ENCODE measurements around the gene UVRAG. TPM values are rescaled to one million over a fixed set of nuclear protein-coding genes. Genes with fewer than 3 reads are reported as not detected.

Gene UVRAG
- total RNA-seq, 1 donor from 2014 or later = 103 TPM

DNA sequence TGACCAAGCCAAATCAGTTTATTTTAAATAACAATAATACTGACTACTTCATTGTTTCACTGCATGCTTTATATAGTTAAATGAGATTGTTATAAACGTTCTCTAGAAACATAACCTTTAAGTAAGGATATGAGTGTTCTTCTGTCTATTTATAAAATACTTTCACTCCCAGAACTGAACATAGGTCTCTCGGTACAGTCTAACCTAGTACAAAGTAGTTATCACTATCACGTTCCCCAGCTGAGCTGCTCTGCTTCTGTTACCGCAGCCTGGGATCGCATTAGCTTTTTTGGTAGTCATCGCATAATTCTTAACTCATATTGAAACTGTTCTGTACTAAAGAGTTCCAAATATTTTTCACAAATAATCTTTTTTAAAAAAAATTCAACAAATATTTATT lies 247.7 kb downstream of the UVRAG start:
- ATAC-seq (ENCODE audit: low read depth) (no peak), DNase-seq (no peak)
- intact Hi-C loops (cut with micrococcal nuclease) = no loop called here
- ChIA-PET CTCF (no interaction called here), POLR2A (no interaction called here)
- Mint-ChIP-seq H3K9me3 (no peaks in the 10 kb centered on the region), H3K4me3 (no peak overlapping the region), H3K36me3 (ENCODE audit: low read depth) (peaks cover 66% of the 10 kb centered on the region), H3K27ac (no peak overlapping the region), H3K4me1 (no peaks in the 10 kb centered on the region), H3K27me3 (no peaks in the 10 kb centered on the region)
- TF ChIP-seq, protein P1, sequence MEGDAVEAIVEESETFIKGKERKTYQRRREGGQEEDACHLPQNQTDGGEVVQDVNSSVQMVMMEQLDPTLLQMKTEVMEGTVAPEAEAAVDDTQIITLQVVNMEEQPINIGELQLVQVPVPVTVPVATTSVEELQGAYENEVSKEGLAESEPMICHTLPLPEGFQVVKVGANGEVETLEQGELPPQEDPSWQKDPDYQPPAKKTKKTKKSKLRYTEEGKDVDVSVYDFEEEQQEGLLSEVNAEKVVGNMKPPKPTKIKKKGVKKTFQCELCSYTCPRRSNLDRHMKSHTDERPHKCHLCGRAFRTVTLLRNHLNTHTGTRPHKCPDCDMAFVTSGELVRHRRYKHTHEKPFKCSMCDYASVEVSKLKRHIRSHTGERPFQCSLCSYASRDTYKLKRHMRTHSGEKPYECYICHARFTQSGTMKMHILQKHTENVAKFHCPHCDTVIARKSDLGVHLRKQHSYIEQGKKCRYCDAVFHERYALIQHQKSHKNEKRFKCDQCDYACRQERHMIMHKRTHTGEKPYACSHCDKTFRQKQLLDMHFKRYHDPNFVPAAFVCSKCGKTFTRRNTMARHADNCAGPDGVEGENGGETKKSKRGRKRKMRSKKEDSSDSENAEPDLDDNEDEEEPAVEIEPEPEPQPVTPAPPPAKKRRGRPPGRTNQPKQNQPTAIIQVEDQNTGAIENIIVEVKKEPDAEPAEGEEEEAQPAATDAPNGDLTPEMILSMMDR (IDR thresholded peaks at IDR 0.05) = no peak

- ATAC-seq (ENCODE audit: low read depth) (no peak), DNase-seq (no peak)
- Mint-ChIP-seq H3K27ac (no peak overlapping the region), H3K36me3 (ENCODE audit: low read depth) (peaks cover 74% of the 10 kb centered on the region), H3K4me3 (no peak overlapping the region), H3K9me3 (no peaks in the 10 kb centered on the region), H3K27me3 (no peaks in the 10 kb centered on the region), H3K4me1 (no peaks in the 10 kb centered on the region)
- TF ChIP-seq, protein P1 (IDR thresholded peaks at IDR 0.05) = no peak
- POLR2A ChIA-PET = interaction anchor here (0.6 to 1.4 kb wide), 2 partner anchors 31 to 244 kb away, joined by 3 read pairs; no protein-coding TSS in a partner anchor
- CTCF ChIA-PET = no interaction called here
- intact Hi-C loops (cut with micrococcal nuclease) = no loop called here
These were observed 249.2 kb downstream of the UVRAG start for GRCh38 chr11:76064192-76064591.

- Mint-ChIP-seq H3K4me1 (peaks cover 14% of the 10 kb centered on the region), H3K36me3 (ENCODE audit: low read depth) (peaks cover 75% of the 10 kb centered on the region), H3K9me3 (no peaks in the 10 kb centered on the region), H3K4me3 (no peak overlapping the region), H3K27ac (peak overlapping the region; percentile 14), H3K27me3 (no peaks in the 10 kb centered on the region)
- TF ChIP-seq, protein P1 (IDR thresholded peaks at IDR 0.05) = no peak
- CTCF ChIA-PET = no interaction called here
- intact Hi-C loops (cut with micrococcal nuclease) = no loop called here
- no peak for DNase-seq
- POLR2A ChIA-PET = no interaction called here
- no peak for ATAC-seq (ENCODE audit: low read depth)
These were observed 252.1 kb downstream of the UVRAG start for GRCh38 chr11:76067099-76067498.

GRCh38 chr11:76069001-76069400 lies 254.0 kb downstream of the UVRAG start:
- Mint-ChIP-seq H3K27ac (no peak overlapping the region), H3K36me3 (ENCODE audit: low read depth) (peaks cover 72% of the 10 kb centered on the region), H3K9me3 (no peaks in the 10 kb centered on the region), H3K4me1 (peaks cover 20% of the 10 kb centered on the region), H3K4me3 (no peak overlapping the region), H3K27me3 (no peaks in the 10 kb centered on the region)
- POLR2A ChIA-PET = no interaction called here
- ATAC-seq (ENCODE audit: low read depth) = no peak
- intact Hi-C loops (cut with micrococcal nuclease) = no loop called here
- CTCF ChIA-PET = no interaction called here
- DNase-seq = no peak
- TF ChIP-seq, protein P1 (IDR thresholded peaks at IDR 0.05) = no peak

- Mint-ChIP-seq H3K4me3 (no peak overlapping the region), H3K9me3 (peaks cover 3% of the 10 kb centered on the region), H3K27ac (peak overlapping the region; percentile 51), H3K36me3 (ENCODE audit: low read depth) (peaks cover 69% of the 10 kb centered on the region), H3K27me3 (no peaks in the 10 kb centered on the region), H3K4me1 (peaks cover 38% of the 10 kb centered on the region)
- TF ChIP-seq, protein P1 (IDR thresholded peaks at IDR 0.05) = no peak
- intact Hi-C loops (cut with micrococcal nuclease) = no loop called here
- DNase-seq = no peak
- ChIA-PET CTCF (no interaction called here), POLR2A (no interaction called here)
- no peak for ATAC-seq (ENCODE audit: low read depth)
These were observed 256.1 kb downstream of the UVRAG start for GRCh38 chr11:76071090-76071489.
